Lung (tissue), 12 donors: Measurements from ENCODE around the gene CHRNA4. TPM values are rescaled to one million over a fixed set of nuclear protein-coding genes. Genes with fewer than 3 reads are reported as not detected.
"Not testable (repeated sequence)": the region's sequence is repeated elsewhere in the genome, so short reads cannot be mapped to it uniquely, and the experiment has no call there.

ENCODE experiments used
- ATAC-seq: fragments of 200-7000 bp; cut with Tn5 transposase; one replicate; pipeline ENCODE4 v1.9.1; 2020; ENCODE audit warnings: moderate number of reproducible peaks; ENCODE audit not compliant: insufficient read depth, low FRiP score
- DNase-seq, 3 donors: peaks; one replicate each; pipeline ENCODE4 v3.0.0-alpha.2; 2013 to 2017
- H3K27ac ChIP-seq, 2 donors: one replicate each; pipeline ENCODE4 v1.5.1; 2013; ENCODE audit warnings: mild to moderate bottlenecking in 2 of 2, moderate library complexity in 2 of 2, control low read depth in 1 of 2, inconsistent platforms in 1 of 2, low read depth in 1 of 2, low read length in 1 of 2
- H3K27me3 ChIP-seq, 3 donors: one replicate each; pipeline ENCODE4 v1.5.1; 2013; ENCODE audit warnings: low read length in 2 of 3; ENCODE audit not compliant: control insufficient read depth in 3 of 3, insufficient read depth in 3 of 3
- H3K36me3 ChIP-seq, 4 donors: one replicate each; pipeline ENCODE4 v1.5.1; 2013; ENCODE audit warnings: low read length in 4 of 4, mild to moderate bottlenecking in 1 of 4, moderate library complexity in 1 of 4; ENCODE audit not compliant: control insufficient read depth in 4 of 4, insufficient read depth in 4 of 4
- H3K4me1 ChIP-seq, 5 donors: one replicate each; pipeline ENCODE4 v1.5.1; 2013; ENCODE audit warnings: low read length in 5 of 5, mild to moderate bottlenecking in 2 of 5, moderate library complexity in 1 of 5; ENCODE audit not compliant: control insufficient read depth in 5 of 5, insufficient read depth in 5 of 5
- H3K4me3 ChIP-seq: one replicate; pipeline ENCODE4 v1.5.1; 2013; ENCODE audit warnings: mild to moderate bottlenecking, control low read depth, moderate library complexity
- H3K9ac ChIP-seq, 2 donors: one replicate each; pipeline ENCODE4 v1.5.1; 2013; ENCODE audit warnings: low read length in 2 of 2, control low read depth in 1 of 2; ENCODE audit not compliant: insufficient read depth in 1 of 2
- H3K9me3 ChIP-seq, 4 donors: one replicate each; pipeline ENCODE4 v1.5.1; 2013; ENCODE audit warnings: low read length in 3 of 4, mild to moderate bottlenecking in 1 of 4, moderate library complexity in 1 of 4; ENCODE audit not compliant: control insufficient read depth in 4 of 4, insufficient read depth in 3 of 4
- WGBS, 2 donors: extraction: QIAGEN DNeasy Blood & Tissue Kit; methylation state at CpG; one replicate each; pipeline ENCODE4 v1.1.7; 2013; 5-methylcytosine and 5-hydroxymethylcytosine counted together
- polyA plus RNA-seq, 2 donors: library from polyadenylated mRNA; stranded (reverse); fragments of 200-250 nt; gene quantifications; one replicate each; pipeline ENCODE4 v1.2.1, GENCODE V29; 2013
- total RNA-seq, 2 donors: library from RNA; depleted of rRNA in 1 of 2; stranded (reverse); fragments of >200 nt in 1 of 2; gene quantifications; one replicate each; pipeline ENCODE4 v1.2.1, GENCODE V29; 2014 to 2021
- TF ChIP-seq, protein P1 (sequence below): IDR thresholded peaks from 2 replicates; pipeline ENCODE4 v1.5.1; 2012; ENCODE audit warnings: mild to moderate bottlenecking; ENCODE audit errors: control extremely low read depth, extremely low read depth
- donor health status: control.
- donor health status: control.
- donor health status: Bipolar disorder and iron deficiency.
- donor health status: healthy.
- donor health status: DM: yes; HTN: yes; CAD: no.

Gene CHRNA4
- total and polyA plus RNA-seq, 4 donors, result 0.01 to 1.1 (median 0.46) TPM

- H3K27me3 ChIP-seq, result peaks cover 0 to 5% (median 2%) of the 10 kb centered on the region in 3 donors
- ATAC-seq (no peak), DNase-seq (no peak)
- no peaks in the 10 kb centered on the region for H3K36me3 ChIP-seq
- peaks cover 0 to 15% (median 4%) of the 10 kb centered on the region in 5 donors for H3K4me1 ChIP-seq
- TF ChIP-seq, protein P1, sequence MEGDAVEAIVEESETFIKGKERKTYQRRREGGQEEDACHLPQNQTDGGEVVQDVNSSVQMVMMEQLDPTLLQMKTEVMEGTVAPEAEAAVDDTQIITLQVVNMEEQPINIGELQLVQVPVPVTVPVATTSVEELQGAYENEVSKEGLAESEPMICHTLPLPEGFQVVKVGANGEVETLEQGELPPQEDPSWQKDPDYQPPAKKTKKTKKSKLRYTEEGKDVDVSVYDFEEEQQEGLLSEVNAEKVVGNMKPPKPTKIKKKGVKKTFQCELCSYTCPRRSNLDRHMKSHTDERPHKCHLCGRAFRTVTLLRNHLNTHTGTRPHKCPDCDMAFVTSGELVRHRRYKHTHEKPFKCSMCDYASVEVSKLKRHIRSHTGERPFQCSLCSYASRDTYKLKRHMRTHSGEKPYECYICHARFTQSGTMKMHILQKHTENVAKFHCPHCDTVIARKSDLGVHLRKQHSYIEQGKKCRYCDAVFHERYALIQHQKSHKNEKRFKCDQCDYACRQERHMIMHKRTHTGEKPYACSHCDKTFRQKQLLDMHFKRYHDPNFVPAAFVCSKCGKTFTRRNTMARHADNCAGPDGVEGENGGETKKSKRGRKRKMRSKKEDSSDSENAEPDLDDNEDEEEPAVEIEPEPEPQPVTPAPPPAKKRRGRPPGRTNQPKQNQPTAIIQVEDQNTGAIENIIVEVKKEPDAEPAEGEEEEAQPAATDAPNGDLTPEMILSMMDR, result no peak
- H3K9me3 ChIP-seq, result no peaks in the 10 kb centered on the region
- WGBS, 2 donors, result 74 to 83% methylated on average over 23 of the region's 23 CpGs
- H3K9ac ChIP-seq, result no peak overlapping the region
- no peak overlapping the region for H3K4me3 ChIP-seq
- H3K27ac ChIP-seq, result no peak overlapping the region
Observed at GRCh38 chr20:63307538-63308217, 53.5 kb downstream of the CHRNA4 start.

DNA sequence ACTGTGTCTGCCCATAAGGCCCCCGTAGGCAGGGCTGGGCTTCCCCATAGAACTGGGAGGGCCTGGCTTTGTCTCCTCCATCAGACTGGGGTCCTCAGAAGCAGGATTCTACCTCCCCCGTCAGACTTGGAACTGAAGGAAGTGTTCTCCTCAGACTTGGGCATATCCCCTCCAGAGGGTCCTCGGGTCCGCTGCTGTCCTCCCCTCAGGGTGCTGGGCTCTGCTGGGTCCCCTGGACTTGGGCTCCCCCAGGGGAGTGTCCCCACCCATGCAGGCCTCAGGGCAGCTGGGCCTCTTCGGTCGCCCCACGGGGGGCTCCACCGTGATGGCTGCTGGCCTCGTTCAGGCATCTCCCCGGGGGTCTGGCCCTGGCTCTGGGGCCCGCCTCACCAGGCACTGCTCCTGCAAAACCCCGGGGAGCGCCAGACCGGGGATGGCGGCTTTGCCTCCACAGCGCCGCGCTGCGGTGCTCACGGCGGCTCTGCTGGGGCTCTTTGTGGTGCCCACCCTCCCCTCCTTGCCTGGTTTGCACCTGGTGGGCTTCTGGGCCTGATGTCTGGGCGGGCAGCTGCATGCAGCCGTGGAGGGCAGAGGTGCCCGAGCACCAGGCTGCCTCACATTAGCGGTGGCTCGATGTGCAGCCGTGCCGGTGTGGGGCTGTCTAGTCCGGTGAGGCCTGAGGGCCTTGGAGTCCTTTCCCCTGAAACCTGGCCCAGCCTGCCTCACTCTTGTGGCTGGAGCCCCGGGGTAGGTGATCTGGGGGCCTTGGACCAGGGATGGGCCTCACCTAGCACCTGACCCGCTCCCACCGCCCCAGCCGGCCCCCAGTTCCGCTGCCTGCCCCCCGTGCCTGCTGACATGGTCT lies 54.2 kb downstream of the CHRNA4 start:
- H3K4me1 ChIP-seq, result peaks cover 0 to 8% (median 2%) of the 10 kb centered on the region in 5 donors
- H3K27me3 ChIP-seq, result peaks cover 0 to 5% (median 2%) of the 10 kb centered on the region in 3 donors
- H3K9ac ChIP-seq, result no peak overlapping the region
- TF ChIP-seq, protein P1, result no peak
- 84% methylated on average over 35 of the region's 35 CpGs for WGBS, 2 donors
- no peak overlapping the region for H3K27ac ChIP-seq
- H3K9me3 ChIP-seq, result no peaks in the 10 kb centered on the region
- ATAC-seq (no peak), DNase-seq (no peak)
- H3K36me3 ChIP-seq, result no peaks in the 10 kb centered on the region
- H3K4me3 ChIP-seq, result no peak overlapping the region

DNA sequence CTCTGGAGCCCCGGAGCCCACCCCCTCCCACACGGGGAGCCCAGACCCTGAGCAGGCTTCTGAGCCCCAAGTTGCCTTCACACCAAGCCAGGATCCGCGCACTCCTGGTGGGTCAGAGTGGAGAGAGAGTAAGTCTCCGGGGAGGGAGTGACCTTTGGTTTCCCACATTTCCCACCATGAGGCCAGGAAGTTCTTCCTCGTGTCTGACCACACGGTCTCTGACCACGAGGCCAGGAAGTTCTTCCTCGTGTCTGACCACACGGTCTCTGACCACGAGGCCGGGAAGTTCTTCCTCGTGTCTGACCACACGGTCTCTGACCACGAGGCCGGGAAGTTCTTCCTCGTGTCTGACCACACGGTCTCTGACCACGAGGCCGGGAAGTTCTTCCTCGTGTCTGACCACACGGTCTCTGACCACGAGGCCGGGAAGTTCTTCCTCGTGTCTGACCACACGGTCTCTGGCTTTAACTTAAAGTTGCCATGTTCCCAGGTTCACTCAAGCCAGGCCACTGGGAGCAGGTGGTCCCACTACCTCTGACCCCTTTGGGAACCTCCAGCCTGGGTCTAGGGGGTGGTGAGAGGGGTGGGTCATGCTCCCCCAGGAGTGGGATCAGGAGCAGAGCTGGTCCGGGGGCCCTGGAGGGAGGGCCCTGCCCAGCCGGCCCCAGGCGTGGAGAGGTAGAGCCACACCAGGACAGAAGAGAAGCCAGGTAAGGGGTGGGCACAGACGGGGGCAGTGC lies 55.0 kb downstream of the CHRNA4 start:
- not testable (repeated sequence) for H3K4me1 ChIP-seq, DNase-seq, H3K27me3 ChIP-seq, H3K9ac ChIP-seq, H3K4me3 ChIP-seq, H3K27ac ChIP-seq, H3K9me3 ChIP-seq, ATAC-seq, H3K36me3 ChIP-seq
- WGBS, 2 donors, result 65 to 67% methylated on average over 24 of the region's 30 CpGs
